GM12874 (cell line): ENCODE data around the gene PAPSS2.

ENCODE experiments used
- CTCF ChIP-seq: IDR thresholded peaks from 2 replicates; pipeline ENCODE4 v1.5.1; 2011; ENCODE audit warnings: low read depth, mild to moderate bottlenecking, control low read depth, low read length, moderate library complexity; ENCODE audit not compliant: insufficient read depth

The PAPSS2 gene

GRCh38 chr10:87751274-87751673, 91.6 kb downstream of the PAPSS2 start:
- TF ChIP-seq CTCF: no peak

GRCh38 chr10:87752566-87752965, 92.9 kb downstream of the PAPSS2 start:
- TF ChIP-seq CTCF: no peak

GRCh38 chr10:87753995-87754866, 94.6 kb downstream of the PAPSS2 start:
- no peak for TF ChIP-seq CTCF

GRCh38 chr10:87757685-87758084, 98.0 kb downstream of the PAPSS2 start:
- no peak for TF ChIP-seq CTCF

- TF ChIP-seq CTCF: no peak
Observed at GRCh38 chr10:87759551-87759950, 99.9 kb downstream of the PAPSS2 start.

- no peak for TF ChIP-seq CTCF
Observed at GRCh38 chr10:87760195-87760905, 100.7 kb downstream of the PAPSS2 start.

GRCh38 chr10:87761153-87761552, 101.5 kb downstream of the PAPSS2 start:
- no peak for TF ChIP-seq CTCF
